Spleen (tissue), 11 donors: Measurements from ENCODE around the gene TMEM30A. TPM values are rescaled to one million over a fixed set of nuclear protein-coding genes. Genes with fewer than 3 reads are reported as not detected.
A peak's percentile ranks its signal among the peaks of the same experiment; 100 is the strongest.

Source experiments
- DNase-seq: peaks from one replicate; pipeline ENCODE4 v3.0.0-alpha.2; 2020
- H3K27ac ChIP-seq, 8 donors: fragments of 200-600 bp; sonication (generic) in 7 of 8; 1 replicate in 4 of 8; 2 replicates in 4 of 8; pipeline versions ENCODE4 v1.5.0 to v1.8.0; 2016 to 2021; ENCODE audit warnings: inconsistent platforms in 4 of 8, mild to moderate bottlenecking in 4 of 8, moderate library complexity in 1 of 8
- H3K27me3 ChIP-seq, 7 donors: fragments of 200-600 bp; sonication (generic) in 6 of 7; replicated peaks in 1 of 7; 1 replicate in 4 of 7; 2 replicates in 3 of 7; pipeline versions ENCODE4 v1.5.0 to v1.8.0; 2016 to 2021; ENCODE audit warnings: inconsistent platforms in 3 of 7, mild to moderate bottlenecking in 1 of 7
- H3K36me3 ChIP-seq, 6 donors: fragments of 200-600 bp; sonication (generic) in 5 of 6; 1 replicate in 4 of 6; 2 replicates in 2 of 6; pipeline versions ENCODE4 v1.5.0 to v1.8.0; 2016 to 2021; ENCODE audit warnings: inconsistent platforms in 2 of 6
- H3K4me1 ChIP-seq, 6 donors: fragments of 200-600 bp; sonication (generic) in 5 of 6; 1 replicate in 3 of 6; 2 replicates in 3 of 6; pipeline versions ENCODE4 v1.5.0 to v1.8.0; 2016 to 2021; ENCODE audit warnings: inconsistent platforms in 3 of 6
- H3K4me3 ChIP-seq, 8 donors: fragments of 200-600 bp; sonication (generic) in 7 of 8; 1 replicate in 4 of 8; 2 replicates in 4 of 8; pipeline versions ENCODE4 v1.5.0 to v1.8.0; 2016 to 2021; ENCODE audit warnings: inconsistent platforms in 4 of 8, mild to moderate bottlenecking in 4 of 8, moderate library complexity in 2 of 8
- H3K9me3 ChIP-seq, 8 donors: fragments of 200-600 bp; sonication (generic) in 7 of 8; 1 replicate in 4 of 8; 2 replicates in 4 of 8; pipeline versions ENCODE4 v1.5.0 to v1.8.0; 2016 to 2021; ENCODE audit warnings: inconsistent platforms in 4 of 8
- POLR2A ChIP-seq, 3 donors: fragments of 450-650 bp; IDR thresholded peaks; one replicate each; pipeline ENCODE4 v1.5.1; 2017; ENCODE audit warnings: antibody characterized with exemption in 3 of 3, mild to moderate bottlenecking in 1 of 3
- POLR2AphosphoS5 ChIP-seq, 3 donors: sonication (generic); formaldehyde crosslinking; IDR thresholded peaks; one replicate each; pipeline ENCODE4 v1.5.1; 2017; ENCODE audit warnings: antibody characterized with exemption in 3 of 3
- WGBS, 5 donors: extraction: QIAGEN DNeasy Blood & Tissue Kit in 3 of 5; methylation state at CpG; one replicate each; pipeline versions ENCODE4 v1.1.5 to v1.1.7; 2013 to 2018; 5-methylcytosine and 5-hydroxymethylcytosine counted together
- intact Hi-C: fragments of 100-400 bp; cut with DNase I; formaldehyde crosslinking; loops from one replicate; pipeline ENCODE4 v1.15.0; 2023; ENCODE audit warnings: low total_unique reads
- polyA plus RNA-seq, 3 donors: library from polyadenylated mRNA; stranded (reverse); fragments of 200-250 nt; gene quantifications; one replicate each; pipeline ENCODE4 v1.2.1, GENCODE V29; 2013
- total RNA-seq, 7 donors: library from RNA; depleted of rRNA in 3 of 7; stranded (reverse); fragments of >200 nt in 3 of 7; fragmentation: NEBNext Ultra II Directional in 4 of 7; extraction: Animal tissue kit (Norgen Biotek cat#: 25700) in 4 of 7; gene quantifications; one replicate each; pipeline versions ENCODE4 v1.1.0 to v1.2.1, GENCODE V29; 2016 to 2021
- TF ChIP-seq, protein P1 (sequence below), 11 experiments: fragments of 200-600 bp in 7 of 11; fragments of 450-650 bp in 4 of 11; sonication (generic) in 4 of 11; IDR thresholded peaks in 8 of 11; conservative IDR thresholded peaks in 3 of 11; 1 replicate in 7 of 11; 2 replicates in 4 of 11; pipeline versions ENCODE4 v1.4.0 to v1.8.0; 2016 to 2021; ENCODE audit warnings: antibody characterized with exemption in 11 of 11, inconsistent platforms in 4 of 11, mild to moderate bottlenecking in 1 of 11
- donor health status: healthy with polysubstance abuse.
- donor health status: DM: no; HTN: no; CAD: no; lungs with moderate emphysema.
- donor health status: DM: no; HTN: no; CAD: no.
- donor health status: Bipolar disorder and iron deficiency.
- donor health status: healthy.
- donor health status: DM: no; HTN: no; CAD: no.
- donor health status: DM: yes; HTN: yes; CAD: no.

TMEM30A gene
- total and polyA plus RNA-seq, 10 donors = 19.9 to 111 (median 88.5) TPM

DNA sequence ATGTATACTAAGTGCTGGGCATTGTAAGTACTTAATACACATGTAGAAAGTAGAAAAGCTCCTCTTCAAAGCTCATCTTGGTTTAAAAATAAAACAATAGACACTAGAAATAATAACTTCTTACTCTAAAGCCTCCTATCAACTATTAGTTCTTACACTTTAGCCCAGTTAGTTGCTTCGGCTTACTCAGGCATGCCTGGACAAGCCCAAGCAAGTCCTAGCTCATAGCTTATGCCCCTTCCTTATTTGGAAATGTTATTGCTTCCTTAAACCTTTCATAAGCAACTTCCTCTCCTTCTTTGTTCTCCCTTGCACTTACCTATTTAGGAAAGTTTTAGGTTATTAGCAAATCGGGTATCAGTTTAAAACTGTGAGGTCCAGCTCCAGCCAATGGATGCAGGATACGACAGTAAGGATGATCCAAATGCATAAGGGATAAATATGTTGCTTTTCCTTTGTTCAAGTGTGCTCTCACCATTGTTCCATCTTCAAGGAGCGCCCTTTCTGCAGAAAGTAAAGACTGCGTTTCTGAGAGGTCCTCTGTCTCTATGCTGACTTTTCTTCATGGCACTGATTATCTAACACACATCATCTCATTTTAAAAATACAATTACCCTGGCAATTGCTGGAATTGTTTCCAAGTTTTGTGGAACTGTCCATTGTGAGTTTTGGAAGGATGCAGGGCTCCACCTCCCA, 12.3 kb downstream of the TMEM30A start:
- H3K27ac ChIP-seq = peak overlapping the region in 7 of 8 donors; percentile 11 to 77 (median 63)
- TF ChIP-seq POLR2AphosphoS5 (IDR thresholded peaks at IDR 0.05) = no peak
- TF ChIP-seq, protein P1, sequence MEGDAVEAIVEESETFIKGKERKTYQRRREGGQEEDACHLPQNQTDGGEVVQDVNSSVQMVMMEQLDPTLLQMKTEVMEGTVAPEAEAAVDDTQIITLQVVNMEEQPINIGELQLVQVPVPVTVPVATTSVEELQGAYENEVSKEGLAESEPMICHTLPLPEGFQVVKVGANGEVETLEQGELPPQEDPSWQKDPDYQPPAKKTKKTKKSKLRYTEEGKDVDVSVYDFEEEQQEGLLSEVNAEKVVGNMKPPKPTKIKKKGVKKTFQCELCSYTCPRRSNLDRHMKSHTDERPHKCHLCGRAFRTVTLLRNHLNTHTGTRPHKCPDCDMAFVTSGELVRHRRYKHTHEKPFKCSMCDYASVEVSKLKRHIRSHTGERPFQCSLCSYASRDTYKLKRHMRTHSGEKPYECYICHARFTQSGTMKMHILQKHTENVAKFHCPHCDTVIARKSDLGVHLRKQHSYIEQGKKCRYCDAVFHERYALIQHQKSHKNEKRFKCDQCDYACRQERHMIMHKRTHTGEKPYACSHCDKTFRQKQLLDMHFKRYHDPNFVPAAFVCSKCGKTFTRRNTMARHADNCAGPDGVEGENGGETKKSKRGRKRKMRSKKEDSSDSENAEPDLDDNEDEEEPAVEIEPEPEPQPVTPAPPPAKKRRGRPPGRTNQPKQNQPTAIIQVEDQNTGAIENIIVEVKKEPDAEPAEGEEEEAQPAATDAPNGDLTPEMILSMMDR (IDR thresholded peaks at IDR 0.05 in 8 of 11, conservative IDR thresholded peaks at IDR 0.05 in 3 of 11) = no peak
- no peak for TF ChIP-seq POLR2A (IDR thresholded peaks at IDR 0.05)
- H3K36me3 ChIP-seq = peaks cover 0 to 13% (median 3%) of the 10 kb centered on the region in 6 donors
- peaks cover 10 to 86% (median 53%) of the 10 kb centered on the region in 6 donors for H3K4me1 ChIP-seq
- H3K9me3 ChIP-seq = peaks cover 0 to 5% (median 0%) of the 10 kb centered on the region in 8 donors
- H3K4me3 ChIP-seq = peak overlapping the region in 1 of 8 donors; percentile 27
- H3K27me3 ChIP-seq = no peaks in the 10 kb centered on the region
- 65 to 93% (median 83%) methylated on average over 5 of the region's 5 CpGs for WGBS, 5 donors
- DNase-seq = no peak
- intact Hi-C loops = no loop called here

DNA sequence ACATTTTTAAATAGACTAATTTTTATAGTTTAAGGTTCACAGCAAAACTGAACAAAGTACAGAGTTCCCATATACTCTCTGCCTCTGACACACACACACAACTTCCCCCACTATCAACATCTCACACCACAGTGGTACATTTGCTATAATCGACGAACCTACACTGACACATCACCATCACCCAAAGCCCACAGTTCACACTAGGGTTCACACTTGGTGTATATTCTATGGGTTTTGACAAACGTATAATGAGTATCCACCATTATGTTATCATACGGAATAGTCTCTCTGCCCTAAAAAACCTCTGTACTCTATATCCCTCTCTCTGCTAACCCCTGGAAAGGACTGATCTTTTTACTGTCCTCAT, 15.6 kb downstream of the TMEM30A start:
- peak overlapping the region in 1 of 8 donors; percentile 15 for H3K27ac ChIP-seq
- peaks cover 0 to 5% (median 0%) of the 10 kb centered on the region in 8 donors for H3K9me3 ChIP-seq
- intact Hi-C loops = no loop called here
- 79 to 90% (median 85%) methylated on average over 4 of the region's 4 CpGs for WGBS, 5 donors
- no peak for TF ChIP-seq POLR2A (IDR thresholded peaks at IDR 0.05)
- no peak for TF ChIP-seq POLR2AphosphoS5 (IDR thresholded peaks at IDR 0.05)
- TF ChIP-seq, protein P1 (IDR thresholded peaks at IDR 0.05 in 8 of 11, conservative IDR thresholded peaks at IDR 0.05 in 3 of 11) = no peak
- H3K4me3 ChIP-seq = no peak overlapping the region
- DNase-seq = no peak
- peaks cover 0 to 30% (median 15%) of the 10 kb centered on the region in 6 donors for H3K36me3 ChIP-seq
- no peaks in the 10 kb centered on the region for H3K27me3 ChIP-seq
- H3K4me1 ChIP-seq = peaks cover 6 to 68% (median 48%) of the 10 kb centered on the region in 6 donors

DNA sequence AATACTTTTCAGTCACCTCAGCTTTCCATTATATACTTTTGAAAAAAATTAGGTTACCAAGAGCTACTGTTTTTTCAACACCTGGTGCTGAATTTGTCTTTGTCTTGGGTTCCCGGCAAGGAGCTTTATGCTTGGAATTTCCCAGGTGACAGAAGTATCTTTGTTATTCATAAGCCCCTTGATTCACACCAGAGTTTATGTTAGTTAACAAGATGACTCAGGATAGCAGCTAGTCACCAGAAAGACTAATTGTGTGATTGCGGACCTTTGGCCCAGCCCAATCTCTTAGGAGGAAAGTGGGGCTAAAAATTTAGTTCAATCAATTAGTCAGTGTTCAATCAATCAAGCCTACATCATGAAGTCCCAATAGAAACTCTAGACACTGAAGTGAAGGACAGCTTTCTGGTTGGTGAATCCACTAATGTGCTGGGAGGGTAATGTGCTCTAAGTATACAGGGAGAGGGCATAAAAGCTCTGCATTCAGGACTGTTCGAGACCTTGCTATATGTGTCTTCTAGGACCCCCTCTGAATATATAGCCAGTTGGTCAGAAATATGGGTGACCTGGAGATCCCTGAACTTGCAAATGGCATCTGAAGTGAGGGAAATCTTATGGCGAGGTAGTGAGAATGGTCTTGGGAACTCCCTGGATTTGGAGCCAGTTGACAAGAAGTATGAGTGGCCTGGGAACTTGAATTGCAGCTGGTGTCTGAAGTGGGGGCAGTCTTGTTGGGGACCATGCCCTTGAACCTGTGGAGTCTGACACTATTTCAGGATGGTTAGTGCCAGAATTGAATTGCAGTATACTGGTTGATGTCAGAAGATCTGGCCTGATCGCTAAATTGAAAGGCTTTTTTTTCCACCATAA, 16.2 kb downstream of the TMEM30A start:
- H3K4me3 ChIP-seq = no peak overlapping the region
- peaks cover 6 to 63% (median 44%) of the 10 kb centered on the region in 6 donors for H3K4me1 ChIP-seq
- DNase-seq = no peak
- intact Hi-C loops = no loop called here
- H3K36me3 ChIP-seq = peaks cover 0 to 36% (median 21%) of the 10 kb centered on the region in 6 donors
- H3K27me3 ChIP-seq = no peaks in the 10 kb centered on the region
- WGBS, 5 donors = 75 to 84% (median 82%) methylated on average over 5 of the region's 5 CpGs
- H3K27ac ChIP-seq = peak overlapping the region in 2 of 8 donors; percentile 17 to 25
- TF ChIP-seq POLR2AphosphoS5 (IDR thresholded peaks at IDR 0.05) (no peak), POLR2A (IDR thresholded peaks at IDR 0.05) (no peak)
- TF ChIP-seq, protein P1 (IDR thresholded peaks at IDR 0.05 in 8 of 11, conservative IDR thresholded peaks at IDR 0.05 in 3 of 11) = no peak
- H3K9me3 ChIP-seq = peaks cover 0 to 5% (median 0%) of the 10 kb centered on the region in 8 donors
